Natural killer cell (primary cell): ENCODE results near the gene TLK1. TPM values are rescaled to one million over a fixed set of nuclear protein-coding genes. Genes with fewer than 3 reads are reported as not detected.
A peak's percentile ranks its signal among the peaks of the same experiment; 100 is the strongest.

Source experiments
- ATAC-seq, 3 donors: fragments of 150-1000 bp in 2 of 3; fragments of 200-7000 bp in 1 of 3; cut with Tn5 transposase; 1 replicate in 1 of 3; 2 replicates in 2 of 3; pipeline ENCODE4 v1.10.0; 2021; ENCODE audit warnings: mild to moderate bottlenecking in 2 of 3, moderate library complexity in 2 of 3
- DNase-seq, 2 donors: peaks; one replicate each; pipeline versions ENCODE4 v3.0.0 to v3.0.0-alpha.2; 2013 to 2021; ENCODE audit warnings: mixed read lengths in 1 of 2
- H3K27ac ChIP-seq: one replicate; pipeline ENCODE4 v1.5.1; 2013; ENCODE audit warnings: mild to moderate bottlenecking, low read length
- H3K27me3 ChIP-seq: one replicate; pipeline ENCODE4 v1.6.1; 2013; ENCODE audit warnings: low read length; ENCODE audit not compliant: control insufficient read depth, insufficient read depth
- H3K36me3 ChIP-seq: one replicate; pipeline ENCODE4 v1.6.1; 2013; ENCODE audit warnings: low read length; ENCODE audit not compliant: control insufficient read depth, insufficient read depth
- H3K4me1 ChIP-seq: one replicate; pipeline ENCODE4 v1.6.1; 2013; ENCODE audit warnings: low read length; ENCODE audit not compliant: control insufficient read depth, insufficient read depth
- H3K4me3 ChIP-seq: one replicate; pipeline ENCODE4 v1.5.1; 2013; ENCODE audit warnings: low read length
- H3K9me3 ChIP-seq: one replicate; pipeline ENCODE4 v1.6.1; 2013; ENCODE audit warnings: low read length; ENCODE audit not compliant: control insufficient read depth, insufficient read depth
- H3K27ac Mint-ChIP-seq, 2 donors: one replicate each; pipeline ENCODE4 v1.8.0; 2022; ENCODE audit warnings: mild to moderate bottlenecking in 2 of 2, mixed read lengths in 2 of 2, moderate library complexity in 1 of 2
- H3K27me3 Mint-ChIP-seq, 2 donors: one replicate each; pipeline ENCODE4 v1.8.0; 2022; ENCODE audit warnings: low read depth in 2 of 2, mixed read lengths in 2 of 2
- H3K36me3 Mint-ChIP-seq: one replicate; pipeline ENCODE4 v1.8.0; 2022; ENCODE audit warnings: mixed read lengths
- H3K4me1 Mint-ChIP-seq, 2 donors: one replicate each; pipeline ENCODE4 v1.8.0; 2022; ENCODE audit warnings: mixed read lengths in 2 of 2
- H3K4me3 Mint-ChIP-seq: one replicate; pipeline ENCODE4 v1.8.0; 2022; ENCODE audit warnings: mild to moderate bottlenecking, moderate library complexity, mixed read lengths
- H3K9me3 Mint-ChIP-seq, 2 donors: one replicate each; pipeline ENCODE4 v1.8.0; 2022; ENCODE audit warnings: mixed read lengths in 2 of 2
- CTCF ChIP-seq: fragments of 200-600 bp; IDR thresholded peaks from one replicate; pipeline ENCODE4 v1.8.0; 2022; ENCODE audit warnings: antibody characterized with exemption
- WGBS: methylation state at CpG from one replicate; pipeline ENCODE4 v1.1.7; 2013; ENCODE audit warnings: missing lambda C conversion rate; ENCODE audit not compliant: insufficient coverage; 5-methylcytosine and 5-hydroxymethylcytosine counted together
- intact Hi-C: fragments of 100-400 bp; cut with micrococcal nuclease; formaldehyde crosslinking; loops from one replicate; pipeline ENCODE4 v1.14.2; 2022
- total RNA-seq, 4 donors: library from RNA; stranded (reverse); fragments of 120-200 nt in 1 of 4; gene quantifications; one replicate each; pipeline versions ENCODE4 v1.2.3 to v1.2.4, GENCODE V29; 2013 to 2022

TLK1 gene
- total RNA-seq, 3 donors from 2014 or later (not counting 1 experiment from before 2014, with no cell fraction given): 90.9 to 101 (median 91.2) TPM

- Histone ChIP-seq H3K36me3 (no peaks in the 10 kb centered on the region), H3K4me1 (no peaks in the 10 kb centered on the region), H3K4me3 (no peak overlapping the region), H3K9me3 (no peaks in the 10 kb centered on the region), H3K27me3 (no peaks in the 10 kb centered on the region), H3K27ac (no peak overlapping the region)
- DNase-seq (no peak), ATAC-seq (peak in 1 of 3 donors; percentile 24)
- intact Hi-C loops: no loop called here
- WGBS: 83% methylated on average over 1 of the region's 1 CpG
- H3K27me3 Mint-ChIP-seq: peaks cover 11 to 18% of the 10 kb centered on the region in 2 donors
- H3K27ac Mint-ChIP-seq: no peak overlapping the region
- no peaks in the 10 kb centered on the region for H3K4me1 Mint-ChIP-seq
- no peak overlapping the region for H3K4me3 Mint-ChIP-seq
- H3K9me3 Mint-ChIP-seq: no peaks in the 10 kb centered on the region
- no peak for TF ChIP-seq CTCF
- H3K36me3 Mint-ChIP-seq: no peaks in the 10 kb centered on the region
Measured at GRCh38 chr2:171173087-171173486, 12.4 kb upstream of the TLK1 start.

GRCh38 chr2:171171808-171172207, 11.1 kb upstream of the TLK1 start:
- WGBS: 88% methylated on average over 1 of the region's 1 CpG
- no peak for TF ChIP-seq CTCF
- no peak overlapping the region for H3K4me3 ChIP-seq

DNA sequence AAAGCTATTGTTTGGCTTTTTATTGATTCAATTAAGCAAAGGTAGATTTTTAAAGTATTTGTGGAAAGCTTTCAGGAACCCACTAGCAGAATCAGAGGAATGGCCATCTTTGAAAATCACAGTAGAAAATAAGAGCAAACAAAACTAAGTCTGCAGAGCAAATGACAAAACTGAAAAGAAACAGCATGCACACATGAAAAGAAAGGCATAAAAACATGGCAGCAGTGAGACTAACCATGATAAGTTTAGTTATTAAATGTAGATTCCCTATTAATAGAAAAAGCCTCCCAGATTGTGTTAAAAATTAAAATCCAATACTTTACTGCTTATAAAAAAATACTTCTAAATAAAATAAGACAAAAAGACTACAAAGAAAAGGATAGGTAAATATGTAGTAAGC, 9.1 kb upstream of the TLK1 start:
- Mint-ChIP-seq H3K27me3 (peaks cover 24 to 29% of the 10 kb centered on the region in 2 donors), H3K4me3 (no peak overlapping the region), H3K36me3 (no peaks in the 10 kb centered on the region), H3K9me3 (no peaks in the 10 kb centered on the region), H3K27ac (no peak overlapping the region), H3K4me1 (no peaks in the 10 kb centered on the region)
- intact Hi-C loops: no loop called here
- Histone ChIP-seq H3K27me3 (no peaks in the 10 kb centered on the region), H3K4me1 (no peaks in the 10 kb centered on the region), H3K4me3 (no peak overlapping the region), H3K27ac (no peak overlapping the region), H3K36me3 (no peaks in the 10 kb centered on the region), H3K9me3 (no peaks in the 10 kb centered on the region)
- no peak for DNase-seq
- no peak for ATAC-seq
- no peak for TF ChIP-seq CTCF

More at GRCh38 chr2:171171808-171172207, 11.1 kb upstream of the TLK1 start:
- Mint-ChIP-seq H3K27ac (no peak overlapping the region), H3K27me3 (peaks cover 20 to 28% of the 10 kb centered on the region in 2 donors), H3K4me1 (no peaks in the 10 kb centered on the region), H3K4me3 (no peak overlapping the region), H3K9me3 (no peaks in the 10 kb centered on the region), H3K36me3 (no peaks in the 10 kb centered on the region)
- no peak for ATAC-seq
- Histone ChIP-seq H3K4me1 (no peaks in the 10 kb centered on the region), H3K36me3 (no peaks in the 10 kb centered on the region), H3K27ac (no peak overlapping the region), H3K9me3 (no peaks in the 10 kb centered on the region), H3K27me3 (no peaks in the 10 kb centered on the region)
- no peak for DNase-seq
- intact Hi-C loops: no loop called here

DNA sequence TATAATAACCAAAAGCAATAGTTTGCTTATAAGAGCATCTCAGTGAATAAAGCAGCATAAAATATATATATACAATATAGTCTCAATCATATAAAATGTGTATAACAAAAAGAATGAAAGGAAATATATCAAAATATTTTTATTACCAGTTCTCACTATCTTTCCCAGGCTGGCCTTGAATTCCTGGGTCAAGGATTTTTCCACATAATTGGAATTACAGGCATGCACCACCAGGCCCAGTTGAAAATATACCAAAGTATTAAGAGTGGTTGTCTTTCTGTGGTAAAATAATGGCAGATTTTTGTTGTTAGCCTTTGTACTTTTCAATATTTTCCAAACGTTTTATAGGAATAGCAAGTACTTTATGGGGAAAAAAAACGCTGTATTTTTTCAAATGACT, 8.6 kb upstream of the TLK1 start:
- H3K4me1 Mint-ChIP-seq: no peaks in the 10 kb centered on the region
- intact Hi-C loops: no loop called here
- H3K4me3 ChIP-seq: no peak overlapping the region
- ATAC-seq: no peak
- H3K4me3 Mint-ChIP-seq: no peak overlapping the region
- WGBS: no CpG with 5 or more reads among the region's 2 CpGs
- H3K27ac ChIP-seq: no peak overlapping the region
- no peaks in the 10 kb centered on the region for H3K27me3 ChIP-seq
- no peaks in the 10 kb centered on the region for H3K4me1 ChIP-seq
- H3K36me3 ChIP-seq: no peaks in the 10 kb centered on the region
- H3K9me3 ChIP-seq: no peaks in the 10 kb centered on the region
- TF ChIP-seq CTCF: no peak
- no peak overlapping the region for H3K27ac Mint-ChIP-seq
- H3K36me3 Mint-ChIP-seq: no peaks in the 10 kb centered on the region
- no peak for DNase-seq
- peaks cover 25 to 26% of the 10 kb centered on the region in 2 donors for H3K27me3 Mint-ChIP-seq
- no peaks in the 10 kb centered on the region for H3K9me3 Mint-ChIP-seq
